NCI-H187 (cell line): ENCODE data around the gene PODXL.

Source experiments
- DNase-seq, 2 experiments: peaks; one replicate each; lab custom pipeline; 2025; lab: John Stamatoyannopoulos, UW

The PODXL gene

DNA sequence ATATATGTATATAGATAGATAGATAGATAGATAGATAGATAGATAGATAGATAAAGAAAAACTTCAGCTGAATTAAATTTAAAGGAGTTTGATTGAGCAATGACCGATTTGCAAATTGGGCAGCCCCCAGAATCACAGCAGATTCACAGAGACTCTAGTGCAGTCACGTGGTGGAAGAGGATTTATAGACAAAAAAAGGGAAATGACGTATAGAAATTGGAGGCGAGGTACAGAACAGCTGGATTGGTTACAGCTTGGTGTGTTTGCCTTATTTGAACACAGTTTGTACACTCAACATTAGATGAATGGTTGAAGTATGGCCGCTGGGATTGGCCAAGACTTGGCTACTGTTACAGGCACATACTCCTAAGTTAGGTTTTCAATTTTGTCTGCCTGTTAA is 8.2 kb upstream of the PODXL start:
- DNase-seq: no peak

GRCh38 chr7:131563918-131564317 is 7.5 kb upstream of the PODXL start:
- no peak for DNase-seq

- DNase-seq: no peak
Observed at GRCh38 chr7:131562941-131563340, 6.5 kb upstream of the PODXL start.

GRCh38 chr7:131560061-131560460 is 3.6 kb upstream of the PODXL start:
- no peak for DNase-seq

- DNase-seq: no peak
Observed at GRCh38 chr7:131557652-131558385, 1.4 kb upstream of the PODXL start.

DNA sequence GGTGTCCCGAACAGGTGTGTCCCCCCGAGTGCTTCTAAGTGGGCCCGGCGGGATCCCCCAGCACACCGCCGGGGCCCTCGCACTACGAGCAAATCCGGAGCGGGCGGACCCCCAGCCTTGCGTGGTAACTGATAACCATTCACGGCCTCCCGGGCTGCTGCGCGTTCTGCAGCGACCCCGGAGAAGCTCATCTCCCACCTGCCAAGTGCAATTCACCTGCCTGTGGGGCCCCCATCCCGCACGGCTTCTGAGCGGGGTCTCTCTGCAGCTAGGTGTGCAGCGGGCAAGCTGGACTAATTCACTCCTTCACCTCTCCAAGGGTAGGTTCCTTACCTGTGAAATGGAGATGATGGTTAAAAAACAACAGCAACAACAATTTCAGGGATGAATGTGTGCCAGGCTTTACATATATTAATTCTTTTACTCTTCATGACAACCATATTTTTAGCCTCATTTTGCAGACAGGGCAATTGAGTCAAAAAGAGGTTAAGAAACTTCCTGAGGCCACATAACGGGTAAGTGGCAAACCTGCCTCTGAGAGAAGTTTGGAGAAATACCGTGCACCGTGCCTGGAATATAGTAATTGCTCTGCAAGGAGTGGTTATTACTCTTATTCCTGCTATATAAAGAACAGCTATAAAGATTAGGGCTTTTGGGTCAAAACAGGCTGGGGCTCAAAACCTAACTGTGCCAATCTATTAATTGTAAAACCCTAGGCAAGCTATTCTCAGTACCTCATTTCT is 652 bp upstream of the PODXL start:
- no peak for DNase-seq

GRCh38 chr7:131555552-131556052 is 826 bp downstream of the PODXL start:
- DNase-seq: no peak

GRCh38 chr7:131554880-131555516 is 1.4 kb downstream of the PODXL start:
- DNase-seq: no peak

DNA sequence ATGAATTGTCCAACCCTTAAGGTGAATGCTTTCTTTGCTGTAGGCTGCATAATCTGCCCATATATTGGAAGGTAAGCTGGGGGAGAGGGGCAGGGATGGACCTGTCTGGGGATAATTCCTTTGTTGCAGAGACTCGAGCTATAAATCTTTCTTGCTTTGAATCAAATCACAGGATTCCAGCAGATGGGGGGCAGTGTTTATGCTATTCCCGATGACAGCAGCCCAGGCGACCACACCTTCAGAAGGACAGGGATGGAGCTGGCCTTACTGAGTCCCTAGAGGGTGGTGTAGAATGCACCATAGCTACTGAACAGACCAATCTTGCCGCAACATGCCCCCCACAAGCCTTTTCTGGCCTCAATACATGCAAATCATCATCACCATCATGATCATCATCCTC is 2.5 kb downstream of the PODXL start:
- no peak for DNase-seq

DNA sequence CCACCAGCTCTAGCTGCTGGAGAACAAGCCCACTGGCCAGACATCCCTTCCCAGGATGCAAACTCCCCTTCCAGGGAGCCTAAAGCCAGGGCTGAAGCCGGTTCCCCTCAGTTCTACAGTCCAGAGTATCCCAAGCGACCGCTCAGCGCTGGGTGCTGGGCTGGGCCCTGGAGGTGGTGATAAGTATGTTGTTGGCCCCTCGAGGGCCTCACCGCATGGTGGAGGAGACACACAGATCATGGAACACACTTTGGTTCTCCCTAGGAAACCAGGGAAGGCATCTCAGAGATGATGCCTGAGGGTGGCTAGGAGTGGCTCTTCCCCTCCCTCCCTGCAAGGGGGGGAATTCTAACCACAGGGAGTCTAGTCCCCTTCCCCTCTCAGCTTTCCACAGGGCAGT is 4.4 kb downstream of the PODXL start:
- no peak for DNase-seq

DNA sequence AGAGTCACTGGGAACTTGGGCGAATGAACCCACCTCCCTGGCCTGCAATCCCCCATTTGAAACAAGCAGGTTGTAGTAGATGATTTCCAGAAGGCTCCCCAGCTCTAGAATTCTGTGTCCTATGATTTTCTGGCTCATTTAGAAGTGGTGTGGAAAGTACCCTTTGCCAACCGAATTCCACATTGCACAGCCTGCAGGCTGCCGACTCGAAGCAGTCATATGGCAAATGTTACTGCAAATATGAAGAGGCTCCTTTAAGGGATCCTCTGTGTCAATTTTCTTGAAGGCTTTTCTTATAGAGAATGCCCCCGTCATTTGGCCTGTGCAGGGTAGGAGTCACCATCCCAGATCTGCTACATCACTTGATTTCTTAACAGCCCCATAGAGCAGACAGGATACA is 5.6 kb downstream of the PODXL start:
- no peak for DNase-seq

GRCh38 chr7:131548371-131548770 is 8.1 kb downstream of the PODXL start:
- no peak for DNase-seq

GRCh38 chr7:131547589-131547988 is 8.8 kb downstream of the PODXL start:
- no peak for DNase-seq

- no peak for DNase-seq
Observed at GRCh38 chr7:131546583-131547141, 9.8 kb downstream of the PODXL start.

DNA sequence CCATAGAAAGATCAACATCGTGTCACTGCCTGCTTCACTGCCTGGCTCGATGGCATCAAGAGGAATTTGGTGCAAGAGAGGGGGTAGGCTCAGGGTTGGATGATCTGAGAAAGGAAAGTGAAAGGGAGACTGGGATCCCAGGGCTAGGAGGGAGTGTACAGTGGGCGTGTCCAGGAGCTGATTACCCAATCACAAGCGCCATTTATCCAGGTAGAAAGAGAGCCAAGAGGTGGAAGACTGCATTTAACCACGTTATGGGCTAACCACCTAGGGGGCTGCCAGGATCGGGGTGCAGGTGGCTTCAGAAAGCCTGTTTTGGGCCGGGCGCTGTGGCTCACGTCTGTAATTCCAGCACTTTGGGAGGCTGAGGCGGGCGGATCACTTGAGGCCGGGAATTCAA is 10.3 kb downstream of the PODXL start:
- no peak for DNase-seq

- DNase-seq: no peak
Observed at GRCh38 chr7:131544449-131545301, 11.8 kb downstream of the PODXL start.

- DNase-seq: no peak
Observed at GRCh38 chr7:131544021-131544420, 12.4 kb downstream of the PODXL start.

DNA sequence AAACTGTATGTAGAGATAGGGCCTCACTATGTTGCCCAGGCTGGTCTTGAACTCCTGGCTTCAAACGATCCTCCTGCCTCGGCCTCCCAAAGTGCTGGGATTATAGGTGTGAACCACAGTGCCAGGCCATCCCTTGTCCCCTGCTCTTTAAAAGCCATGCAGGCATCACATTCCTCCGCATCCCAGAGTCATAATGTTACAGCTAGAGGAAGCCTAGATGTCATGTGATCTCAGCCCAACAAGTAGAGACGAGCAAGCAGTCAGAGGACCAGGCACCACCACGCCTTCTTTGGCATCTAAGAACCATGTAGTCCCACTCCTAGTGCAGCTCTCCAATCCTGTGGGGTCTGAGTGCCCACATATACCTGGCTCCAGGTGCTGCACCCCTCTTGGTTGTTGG is 13.1 kb downstream of the PODXL start:
- no peak for DNase-seq

GRCh38 chr7:131540491-131541162 is 15.8 kb downstream of the PODXL start:
- no peak for DNase-seq

DNA sequence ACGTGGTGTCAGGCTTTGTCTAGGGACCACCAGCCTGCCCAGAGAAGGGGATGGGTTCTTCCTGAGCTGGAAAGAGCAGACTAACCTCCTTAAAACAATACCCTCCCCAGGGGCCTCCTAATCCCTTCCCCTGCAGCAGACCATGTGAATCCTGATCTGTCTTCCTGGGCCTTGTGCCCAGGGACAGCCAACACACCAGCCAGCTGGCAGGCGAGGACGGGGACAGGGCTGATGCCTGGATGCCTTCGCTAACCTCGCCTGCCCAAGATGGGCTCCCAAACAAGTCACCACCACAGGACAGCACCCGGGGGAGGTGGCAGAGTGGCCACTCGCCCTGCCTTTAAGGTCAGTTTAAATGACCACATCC is 17.6 kb downstream of the PODXL start:
- no peak for DNase-seq
